K562 (cell line): ENCODE results near the gene SGSH. TPM values are rescaled to one million over a fixed set of nuclear protein-coding genes. Genes with fewer than 3 reads are reported as not detected.

Source experiments
- ATAC-seq: fragments of 200-7000 bp; cut with Tn5 transposase; 3 replicates; pipeline ENCODE4 v1.9.1; 2020; ENCODE audit warnings: moderate library complexity
- BruUV-seq: library from RNA; stranded (reverse); fragments of 400-500 nt; replicated peaks from 2 replicates; lab custom pipeline; 2021; lab: Mats Ljungman, UMichigan
- CTCF ChIA-PET: fragments of 300-600 bp; formaldehyde crosslinking; extraction: SDS; loops from one replicate; lab custom pipeline; 2021; ENCODE audit warnings: low intra/inter-chr PET ratio; lab: Yijun Ruan, JAX
- POLR2A ChIA-PET: fragments of 300-600, 350-650 bp; sonication (Branson Sonifier 250); formaldehyde crosslinking; extraction: SDS; loops from one replicate; lab custom pipeline; 2021; ENCODE audit warnings: antibody characterized with exemption, inconsistent platforms; lab: Yijun Ruan, JAX
- DNase-seq, 4 experiments: peaks; one replicate each; pipeline versions ENCODE4 v3.0.0 to v3.0.0-alpha.2; 2011 to 2018; ENCODE audit warnings: low spot score in 3 of 4, mixed read lengths in 3 of 4; ENCODE audit errors: extremely low read depth in 1 of 4
- FAIRE-seq: peaks from 2 replicates; lab custom pipeline; 2011; peaks lifted over from hg19 to GRCh38; lab: Jason Lieb, UNC
- H2AFZ ChIP-seq: 2 replicates; pipeline ENCODE4 v1.6.0; 2011; ENCODE audit warnings: low read depth, low read length, control low read depth, inconsistent platforms
- H3K27ac ChIP-seq: fragments of 200-600 bp; 3 replicates; pipeline ENCODE4 v1.8.0; 2011; ENCODE audit warnings: low read depth, mild to moderate bottlenecking, control low read depth, inconsistent platforms, low read length, moderate library complexity, mixed read lengths; ENCODE audit errors: extremely low read depth
- H3K27me3 ChIP-seq, 2 experiments: fragments of 300-600 bp in 1 of 2; 2 replicates in 1 of 2; 3 replicates in 1 of 2; pipeline versions ENCODE4 v1.6.0 to v1.8.0; 2011; ENCODE audit warnings: inconsistent platforms in 2 of 2, low read length in 2 of 2, mild to moderate bottlenecking in 1 of 2, mixed read lengths in 1 of 2, moderate library complexity in 1 of 2; ENCODE audit not compliant: control insufficient read depth in 2 of 2, insufficient read depth in 2 of 2
- H3K36me3 ChIP-seq: fragments of 300-600 bp; 3 replicates; pipeline ENCODE4 v1.8.0; 2011; ENCODE audit warnings: mild to moderate bottlenecking, low read length, inconsistent platforms; ENCODE audit not compliant: control insufficient read depth, insufficient read depth
- H3K4me1 ChIP-seq, 2 experiments: fragments of 200-600 bp in 1 of 2; replicated peaks in 1 of 2; 2 replicates in 1 of 2; 3 replicates in 1 of 2; pipeline versions ENCODE4 v1.5.1 to v1.8.0; 2011; ENCODE audit warnings: inconsistent platforms in 2 of 2, low read length in 2 of 2, mild to moderate bottlenecking in 1 of 2, mixed read lengths in 1 of 2, moderate library complexity in 1 of 2; ENCODE audit not compliant: control insufficient read depth in 2 of 2, insufficient read depth in 2 of 2
- H3K4me2 ChIP-seq: 2 replicates; pipeline ENCODE4 v1.6.1; 2011; ENCODE audit warnings: low read length, control low read depth, inconsistent platforms, mixed read lengths; ENCODE audit not compliant: insufficient read depth
- H3K4me3 ChIP-seq: fragments of 200-600 bp; sonication (generic), shearing (Covaris generic); 2 replicates; pipeline ENCODE4 v1.5.1; 2016; ENCODE audit warnings: control low read depth, inconsistent platforms
- H3K79me2 ChIP-seq: fragments of 200-600 bp; 3 replicates; pipeline ENCODE4 v1.8.0; 2011; ENCODE audit warnings: low read length, inconsistent platforms; ENCODE audit not compliant: control insufficient read depth, insufficient read depth
- H3K9ac ChIP-seq, 2 experiments: 2 replicates each; pipeline versions ENCODE4 v1.6.0 to v1.6.1; 2011; ENCODE audit warnings: low read depth in 2 of 2, low read length in 2 of 2, control low read depth in 1 of 2, inconsistent platforms in 1 of 2, mild to moderate bottlenecking in 1 of 2, mixed read lengths in 1 of 2; ENCODE audit not compliant: insufficient read depth in 1 of 2
- H3K9me1 ChIP-seq: one replicate; pipeline ENCODE4 v1.6.0; 2011; ENCODE audit warnings: inconsistent platforms, mild to moderate bottlenecking, low read length, moderate library complexity; ENCODE audit not compliant: control insufficient read depth, insufficient read depth
- H3K9me3 ChIP-seq: replicated peaks from 2 replicates; pipeline ENCODE4 v1.5.1; 2011; ENCODE audit warnings: low read depth, low read length, inconsistent platforms; ENCODE audit not compliant: control insufficient read depth, insufficient read depth
- H4K20me1 ChIP-seq: replicated peaks from 2 replicates; pipeline ENCODE4 v1.6.1; 2011; ENCODE audit warnings: low read length, inconsistent platforms, mixed read lengths; ENCODE audit not compliant: control insufficient read depth, insufficient read depth
- ARID2 ChIP-seq: fragments of 450-650 bp; IDR thresholded peaks from 2 replicates; pipeline ENCODE4 v1.6.1; 2017; ENCODE audit warnings: antibody characterized with exemption, mild to moderate bottlenecking
- CREB1 ChIP-seq, 2 experiments: sonication (generic) in 1 of 2; formaldehyde crosslinking in 1 of 2; IDR thresholded peaks; 2 replicates each; pipeline versions ENCODE4 v1.6.1 to v1.8.0; 2012 to 2022; ENCODE audit warnings: inconsistent platforms in 1 of 2, mild to moderate bottlenecking in 1 of 2, missing genetic modification reagents in 1 of 2, moderate library complexity in 1 of 2
- CTBP1 ChIP-seq: fragments of 450-650 bp; IDR thresholded peaks from 2 replicates; pipeline ENCODE4 v1.6.1; 2016; ENCODE audit warnings: borderline replicate concordance
- E2F3 ChIP-seq: fragments of 250-450 bp; sonication (Bioruptor Pico); IDR thresholded peaks from 2 replicates; pipeline ENCODE4 v1.4.0; 2020; ENCODE audit warnings: mild to moderate bottlenecking
- GTF2E2 ChIP-seq: fragments of 200-800 bp; sonication (Bioruptor generic); IDR thresholded peaks from 2 replicates; pipeline ENCODE4 v1.6.1; 2016; ENCODE audit warnings: missing genetic modification characterization, missing compliant biosample characterization
- ID3 ChIP-seq, 2 experiments: fragments of 250-450 bp in 1 of 2; fragments of 450-650 bp in 1 of 2; sonication (Bioruptor Pico) in 1 of 2; IDR thresholded peaks; 2 replicates each; pipeline versions ENCODE4 v1.6.1 to v1.8.0; 2016 to 2021; ENCODE audit warnings: mild to moderate bottlenecking in 2 of 2, moderate library complexity in 2 of 2, missing compliant biosample characterization in 1 of 2, missing genetic modification characterization in 1 of 2
- NCOR1 ChIP-seq: fragments of 450-650 bp; IDR thresholded peaks from 2 replicates; pipeline ENCODE4 v1.6.1; 2016; ENCODE audit warnings: mild to moderate bottlenecking, moderate library complexity
- TEAD2 ChIP-seq: fragments of 450-650 bp; IDR thresholded peaks from 2 replicates; pipeline ENCODE4 v1.6.1; 2016; ENCODE audit warnings: missing genetic modification characterization, control low read depth, missing compliant biosample characterization
- THAP12 ChIP-seq: fragments of 250-450 bp; sonication (Bioruptor Pico); IDR thresholded peaks from 2 replicates; pipeline ENCODE4 v1.9.0; 2021; ENCODE audit warnings: mild to moderate bottlenecking, inconsistent platforms
- THRB ChIP-seq: fragments of 450-650 bp; formaldehyde crosslinking; conservative IDR thresholded peaks from 2 replicates; pipeline ENCODE4 v1.4.0; 2022; ENCODE audit warnings: mild to moderate bottlenecking, missing genetic modification characterization
- ZNF12 ChIP-seq: sonication (generic); formaldehyde crosslinking; IDR thresholded peaks from 2 replicates; pipeline ENCODE4 v1.4.0; 2020; ENCODE audit warnings: mild to moderate bottlenecking, missing genetic modification reagents
- ZNF239 ChIP-seq: fragments of 250-450 bp; sonication (Bioruptor Pico); IDR thresholded peaks from 2 replicates; pipeline ENCODE4 v1.4.0; 2020; ENCODE audit warnings: mild to moderate bottlenecking
- ZNF518B ChIP-seq: fragments of 250-450 bp; sonication (Bioruptor Pico); IDR thresholded peaks from 2 replicates; pipeline ENCODE4 v1.5.0; 2021; ENCODE audit warnings: mild to moderate bottlenecking, moderate library complexity
- ZNF699 ChIP-seq: fragments of 250-450 bp; sonication (Bioruptor Pico); IDR thresholded peaks from 2 replicates; pipeline ENCODE4 v1.8.0; 2021; ENCODE audit warnings: mild to moderate bottlenecking, moderate library complexity; ENCODE audit not compliant: insufficient replicate concordance
- ZNF766 ChIP-seq: fragments of 200-800 bp; sonication (Bioruptor generic); conservative IDR thresholded peaks from 2 replicates; pipeline ENCODE4 v1.6.1; 2016; ENCODE audit warnings: missing genetic modification characterization, missing compliant biosample characterization
- WGBS: fragments of 100-300 bp; shearing (Covaris generic); methylation state at CpG from one replicate; pipeline ENCODE4 v1.1.6; 2016; ENCODE audit warnings: low coverage, mixed read lengths; ENCODE audit not compliant: insufficient coverage; ENCODE audit errors: missing lambda C conversion rate; 5-methylcytosine and 5-hydroxymethylcytosine counted together
- in situ Hi-C: fragments of 300-500 bp; cut with MboI; formaldehyde crosslinking; loops from 4 replicates; pipeline ENCODE4 v1.15.0; 2018; ENCODE audit warnings: inconsistent platforms, mixed read lengths
- intact Hi-C: fragments of 100-400 bp; cut with micrococcal nuclease; formaldehyde crosslinking; loops from 2 replicates; pipeline ENCODE4 v1.14.2; 2022
- polyA plus RNA-seq, 8 experiments: library from polyadenylated mRNA; depleted of rRNA in 4 of 8; stranded (reverse) in 5 of 8; unstranded in 3 of 8; fragments of >200 nt; fragmentation: Nextera tagmentation in 2 of 8; fragmentation: Illumina TruSeq in 1 of 8; extraction: Ambion mirVana in 2 of 8; extraction: Trizol in 1 of 8; gene quantifications; 2 replicates each; pipeline versions ENCODE4 v1.2.1 to v1.2.3, GENCODE V29; 2011 to 2014; ENCODE audit warnings: inconsistent platforms in 1 of 8, missing spikeins in 1 of 8
- total RNA-seq, 7 experiments: library from RNA; depleted of rRNA in 6 of 7; stranded (reverse); fragments of >200 nt in 6 of 7; fragmentation: Illumina TruSeq in 2 of 7; extraction: Trizol in 2 of 7; gene quantifications; 2 replicates each; pipeline versions ENCODE4 v1.2.1 to v1.2.3, GENCODE V29; 2011 to 2021; ENCODE audit warnings: low replicate concordance in 1 of 7

The SGSH gene
- total and polyA plus RNA-seq, 9 of the 15 experiments (the other 6 are each of a cell fraction or from before 2014, with no cell fraction given) = 0.25 to 15.7 (median 4.9) TPM

- peaks cover 22% of the 10 kb centered on the region for H3K79me2 ChIP-seq
- peaks cover 76 to 78% of the 10 kb centered on the region in 2 experiments for H3K4me1 ChIP-seq
- no peaks in the 10 kb centered on the region for H3K9me3 ChIP-seq
- no peaks in the 10 kb centered on the region for H3K9me1 ChIP-seq
- no peaks in the 10 kb centered on the region for H3K27me3 ChIP-seq
- 10% methylated on average over 14 of the region's 14 CpGs for WGBS
- peak overlapping the region; percentile 61 to 74 for H3K9ac ChIP-seq
- H2AFZ ChIP-seq = peak overlapping the region; percentile 54
- ATAC-seq (no peak), DNase-seq (peak in 1 of 4 experiments; percentile 54), FAIRE-seq (no peak)
- H3K27ac ChIP-seq = peak overlapping the region; percentile 97
- H4K20me1 ChIP-seq = no peaks in the 10 kb centered on the region
- H3K4me2 ChIP-seq = peak overlapping the region; percentile 67
- no peaks in the 10 kb centered on the region for H3K36me3 ChIP-seq
- intact Hi-C loops = no loop called here
- ChIA-PET POLR2A (interaction anchor here (0.7 kb wide), 1 partner anchor 14 kb away, joined by 3 read pairs; no protein-coding TSS in a partner anchor), CTCF (no interaction called here)
- no peak overlapping the region for H3K4me3 ChIP-seq
- in situ Hi-C loops = no loop called here
- BruUV-seq = no TSS peak
- no peak for TF ChIP-seq ZNF12
- TF ChIP-seq ZNF699 (CRISPR knock-in tag) = no peak
- no peak for TF ChIP-seq ARID2
- no peak for TF ChIP-seq THAP12 (CRISPR knock-in tag)
- 0 out of 2 replicates have a peak, but pooled peaks have one; percentile 42 for TF ChIP-seq ZNF766
- TF ChIP-seq THRB (CRISPR knock-in tag) = no peak
- TF ChIP-seq TEAD2 (tag) = no peak
- no peak for TF ChIP-seq E2F3 (CRISPR knock-in tag)
- TF ChIP-seq ZNF518B (CRISPR knock-in tag) = no peak
- no peak for TF ChIP-seq CTBP1
- TF ChIP-seq ID3 (CRISPR knock-in tag; IDR thresholded peaks at IDR 0.05) = no peak
- no peak for TF ChIP-seq ID3 (tag; IDR thresholded peaks at IDR 0.05)
- no peak for TF ChIP-seq CREB1 (IDR thresholded peaks at IDR 0.05)
- no peak for TF ChIP-seq CREB1 (CRISPR knock-in tag; IDR thresholded peaks at IDR 0.05)
- TF ChIP-seq GTF2E2 = no peak
- no peak for TF ChIP-seq NCOR1
- TF ChIP-seq ZNF239 = no peak
Observed at GRCh38 chr17:80257716-80258213, 37.6 kb upstream of the SGSH start.
